GM23248 (cell line): Measurements from ENCODE around the gene IGF1R.

Experiments used
- EZH2 ChIP-seq: fragments of 200-600 bp; sonication (generic); IDR thresholded peaks from 2 replicates; pipeline ENCODE4 v1.6.1; 2018; ENCODE audit warnings: antibody characterized with exemption, mild to moderate bottlenecking; ENCODE audit not compliant: insufficient read depth, poor library complexity, severe bottlenecking
- EZH2phosphoT487 ChIP-seq: fragments of 200-600 bp; sonication (generic); IDR thresholded peaks from 2 replicates; pipeline ENCODE4 v1.6.1; 2018; ENCODE audit warnings: antibody characterized with exemption, moderate library complexity, mild to moderate bottlenecking, low read depth; ENCODE audit not compliant: insufficient read depth

GRCh38 chr15:98626153-98626552 is 22.2 kb upstream of the IGF1R start:
- no peak for TF ChIP-seq EZH2
- TF ChIP-seq EZH2phosphoT487: no peak
